GM19452 (cell line): Measurements from ENCODE around the gene SLC35F3.
A peak's percentile ranks its signal among the peaks of the same experiment; 100 is the strongest.

Source experiments
- ATAC-seq: cut with Tn5 transposase; IDR thresholded peaks from one replicate; pipeline ENCODE4 v1.9.1; 2021; ENCODE audit not compliant: unreplicated experiment

Gene SLC35F3

DNA sequence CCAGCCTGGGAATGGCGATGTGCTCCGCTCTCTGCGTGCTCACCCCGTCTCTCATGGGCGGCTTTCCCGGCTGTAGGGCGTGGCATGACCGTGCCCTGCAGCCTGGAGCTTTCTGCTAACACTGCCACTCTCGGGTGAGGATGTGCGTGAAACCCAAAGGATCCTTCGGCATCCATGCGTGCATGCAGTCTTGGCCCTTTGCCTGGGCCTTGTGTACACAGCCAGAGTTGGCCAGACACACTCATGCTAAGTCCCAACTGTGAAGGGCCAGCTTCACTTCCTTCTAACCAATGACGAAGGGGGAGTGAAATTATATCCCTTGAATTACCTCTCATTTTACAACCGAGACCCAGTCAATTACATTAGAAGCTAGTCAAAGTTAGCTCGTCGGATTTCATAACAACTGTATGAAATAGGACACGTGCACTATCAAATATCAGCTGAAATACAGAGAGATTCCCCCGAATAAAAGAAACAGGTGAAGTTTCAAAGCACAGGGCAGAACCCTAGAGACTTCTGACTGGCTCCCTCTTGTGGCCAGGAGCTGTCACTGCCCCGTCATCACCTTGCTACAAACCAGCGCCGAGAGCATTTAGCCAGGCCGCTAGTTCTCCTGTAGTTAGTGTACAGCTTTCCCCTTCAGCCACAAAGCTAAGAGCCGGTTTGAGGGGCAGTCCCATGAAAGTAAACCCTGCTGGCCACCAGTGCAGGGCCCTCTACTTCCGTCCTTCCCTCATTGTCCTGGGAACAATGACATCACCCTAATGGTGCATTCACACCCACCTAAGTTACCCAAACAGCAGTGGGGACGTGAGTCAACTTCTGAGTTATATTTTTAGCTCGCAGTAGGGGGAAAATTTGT is 405.4 kb downstream of the SLC35F3 start:
- peak; percentile 87 for ATAC-seq

DNA sequence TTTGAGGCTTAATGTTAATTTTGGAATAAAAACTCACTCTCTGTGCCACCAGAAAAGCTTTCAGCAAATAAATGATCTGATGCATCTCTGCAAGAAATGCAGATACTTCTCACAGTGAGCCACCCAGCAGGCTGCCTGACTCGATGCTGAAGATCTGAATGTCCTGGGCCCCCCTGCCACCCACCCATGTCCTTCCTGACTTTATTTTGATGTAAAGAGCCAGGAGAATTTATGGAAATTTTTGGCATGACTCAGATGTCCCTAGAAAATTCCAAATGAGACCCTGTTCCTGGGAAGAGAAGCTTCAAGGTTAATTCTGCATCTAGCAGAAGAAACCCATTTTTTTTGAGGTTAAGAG is 406.0 kb downstream of the SLC35F3 start:
- no peak for ATAC-seq

DNA sequence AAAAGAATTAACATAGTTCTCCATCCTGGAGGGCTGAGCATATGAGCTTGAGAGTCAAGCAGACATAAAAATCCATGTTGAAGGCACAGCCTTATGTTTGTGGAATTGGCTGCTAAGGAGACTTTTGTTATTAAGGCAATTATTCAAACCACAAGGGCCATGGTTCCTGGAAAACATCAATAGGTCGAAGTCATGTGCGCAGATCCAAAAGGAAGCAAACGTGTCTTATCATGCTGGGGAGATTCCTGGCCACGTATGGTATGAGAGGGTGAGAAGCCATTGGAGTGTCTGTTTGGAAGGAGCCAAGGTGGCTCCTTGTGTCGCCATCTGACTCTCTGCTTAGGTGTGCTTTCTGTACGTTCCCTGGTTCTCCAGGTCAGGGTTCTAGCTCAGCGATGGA is 406.9 kb downstream of the SLC35F3 start:
- no peak for ATAC-seq

DNA sequence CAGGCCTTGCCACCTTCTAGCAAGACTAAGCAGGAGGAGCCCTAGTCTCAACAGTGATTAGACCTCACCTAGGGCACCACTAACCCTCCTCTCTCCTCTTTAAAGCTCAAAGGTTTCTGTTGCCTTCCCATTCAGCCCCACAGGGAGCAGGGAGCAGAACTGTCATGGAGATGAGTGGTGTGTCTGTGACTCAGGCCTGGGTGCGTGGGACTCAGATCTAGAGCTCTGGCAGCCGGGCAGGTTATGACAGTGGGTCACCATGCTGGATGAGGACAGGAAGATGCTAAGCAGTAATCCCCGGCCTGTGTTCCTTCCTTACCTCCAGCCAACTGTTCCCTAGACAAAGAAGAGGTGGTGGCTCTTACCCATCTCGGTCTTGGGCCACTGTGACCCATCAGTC is 408.7 kb downstream of the SLC35F3 start:
- no peak for ATAC-seq

DNA sequence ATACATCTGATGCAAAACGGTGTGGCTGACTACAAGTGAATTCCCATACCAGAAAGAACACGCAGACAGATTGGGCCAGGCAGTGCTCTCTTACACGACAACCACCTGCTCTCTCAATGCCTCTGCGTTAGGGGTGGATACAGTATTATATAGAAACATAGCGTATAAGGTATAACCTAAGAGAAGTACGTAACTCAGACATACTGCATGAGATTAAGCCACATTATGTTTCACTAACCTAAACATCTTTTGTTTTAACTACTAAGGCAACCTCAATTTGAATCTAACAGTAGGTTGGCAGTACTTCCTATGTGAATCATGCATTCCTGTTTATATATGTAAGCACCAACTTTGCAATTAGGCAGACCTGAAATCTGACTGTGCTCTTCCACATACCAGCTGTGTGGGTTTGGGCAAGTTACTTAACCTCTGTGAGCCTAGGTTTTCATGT is 410.6 kb downstream of the SLC35F3 start:
- peak; percentile 57 for ATAC-seq

DNA sequence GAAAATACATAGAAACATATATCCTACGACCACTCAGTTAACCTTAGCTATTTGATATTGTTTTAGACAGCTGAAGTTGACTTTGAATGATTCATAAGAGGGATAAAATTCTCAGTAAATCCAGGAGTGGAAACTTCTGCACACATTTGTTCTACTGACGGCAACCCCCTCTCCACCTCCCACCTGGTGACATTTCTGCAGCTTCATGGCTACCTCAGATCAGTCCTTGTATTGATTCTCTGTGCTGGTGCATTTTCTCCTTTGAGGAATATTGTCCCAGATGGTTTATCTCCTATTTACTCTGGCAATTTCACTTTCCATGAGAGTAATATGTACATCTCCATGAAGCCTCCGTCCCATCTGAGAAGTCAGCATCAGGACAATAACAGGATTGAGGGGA is 411.1 kb downstream of the SLC35F3 start:
- no peak for ATAC-seq

DNA sequence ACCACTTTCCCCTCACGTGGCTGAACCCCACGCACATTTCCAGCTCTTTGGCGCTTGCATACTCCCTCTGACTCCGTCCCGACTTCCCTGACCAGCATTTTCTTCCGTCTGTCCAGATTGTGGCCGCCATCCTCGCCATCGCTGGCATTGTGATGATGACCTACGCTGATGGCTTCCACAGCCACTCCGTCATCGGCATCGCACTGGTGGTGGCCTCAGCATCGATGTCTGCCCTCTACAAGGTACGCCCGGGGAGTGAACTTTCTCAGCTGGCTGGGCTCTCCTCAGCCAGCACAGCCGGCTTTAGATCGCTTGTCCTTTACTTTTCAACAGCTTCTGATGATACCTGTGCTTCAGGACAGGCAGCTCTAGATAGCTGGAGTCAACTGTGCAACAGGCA is 412.0 kb downstream of the SLC35F3 start:
- ATAC-seq, result no peak

DNA sequence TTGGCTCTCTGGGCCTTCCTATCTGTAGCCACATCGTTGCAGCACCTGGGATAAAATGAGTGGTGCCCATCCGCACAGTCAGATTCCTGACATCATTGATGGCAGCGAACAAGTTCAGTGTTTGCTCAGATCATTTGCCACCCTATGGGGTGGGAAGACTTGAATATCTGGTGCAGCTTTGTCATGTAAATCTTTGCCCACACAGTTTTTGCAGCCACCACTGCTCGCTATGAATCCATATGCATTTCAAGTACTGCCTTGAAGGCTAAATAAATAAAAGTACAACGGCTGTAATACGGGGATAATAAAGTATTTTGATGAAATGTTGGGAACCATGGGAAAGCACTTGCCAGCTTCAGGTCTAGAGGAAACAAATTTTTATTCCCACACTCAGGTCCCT is 412.5 kb downstream of the SLC35F3 start:
- ATAC-seq, result no peak

DNA sequence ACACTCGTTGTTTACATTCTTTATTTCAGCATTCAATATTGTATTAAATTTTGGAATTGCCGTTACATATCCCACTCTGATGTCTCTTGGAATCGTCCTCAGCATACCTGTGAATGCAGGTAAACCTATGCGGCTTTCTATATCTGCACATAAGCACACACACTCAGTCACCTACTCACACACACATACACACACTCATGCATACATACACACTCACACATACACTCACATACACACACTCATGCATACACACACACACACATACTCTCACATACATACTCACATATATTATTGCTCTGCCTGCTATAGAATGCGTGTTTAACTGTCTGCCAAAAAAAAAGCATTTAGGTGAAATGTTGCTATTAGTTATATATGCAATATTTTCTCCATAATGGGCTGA is 415.6 kb downstream of the SLC35F3 start:
- no peak for ATAC-seq

DNA sequence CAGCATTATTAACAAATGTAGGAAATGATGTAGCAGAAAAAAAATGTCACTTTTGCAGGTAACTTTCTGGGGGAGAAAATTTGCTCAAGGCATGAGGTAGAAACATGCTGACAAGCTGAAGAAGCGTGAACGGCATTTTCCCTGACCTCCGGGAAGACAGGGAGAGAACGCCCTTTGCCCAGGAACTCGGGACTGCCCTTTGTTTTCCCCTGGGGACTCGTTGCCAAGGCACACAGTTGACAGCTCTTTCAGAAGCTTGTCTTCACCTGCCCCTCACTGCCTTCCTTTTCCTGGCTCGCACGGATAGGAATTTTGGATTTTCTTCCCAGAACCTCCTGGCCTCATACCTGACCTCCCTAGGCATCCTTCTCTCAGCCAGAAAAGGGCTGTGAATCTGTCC is 416.1 kb downstream of the SLC35F3 start:
- no peak for ATAC-seq

DNA sequence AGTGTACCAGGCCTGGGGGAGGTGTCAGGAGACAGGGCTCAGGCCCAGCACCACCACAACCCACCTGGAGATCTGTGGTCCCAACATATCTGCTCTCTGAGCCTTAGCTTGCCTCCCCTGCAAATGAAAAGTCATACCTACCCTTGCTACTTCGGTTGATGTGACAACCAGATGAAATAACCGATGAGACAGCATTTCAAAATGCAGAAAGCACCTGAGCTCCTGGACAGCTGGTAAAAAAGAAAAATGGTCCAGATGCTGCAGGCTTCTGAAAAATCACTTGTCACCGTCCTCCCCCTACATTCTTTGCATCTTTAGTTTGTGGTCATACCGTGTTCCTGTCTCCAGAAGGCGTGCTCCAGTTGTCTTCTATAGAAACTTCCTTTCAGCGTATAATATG is 416.8 kb downstream of the SLC35F3 start:
- ATAC-seq, result no peak

DNA sequence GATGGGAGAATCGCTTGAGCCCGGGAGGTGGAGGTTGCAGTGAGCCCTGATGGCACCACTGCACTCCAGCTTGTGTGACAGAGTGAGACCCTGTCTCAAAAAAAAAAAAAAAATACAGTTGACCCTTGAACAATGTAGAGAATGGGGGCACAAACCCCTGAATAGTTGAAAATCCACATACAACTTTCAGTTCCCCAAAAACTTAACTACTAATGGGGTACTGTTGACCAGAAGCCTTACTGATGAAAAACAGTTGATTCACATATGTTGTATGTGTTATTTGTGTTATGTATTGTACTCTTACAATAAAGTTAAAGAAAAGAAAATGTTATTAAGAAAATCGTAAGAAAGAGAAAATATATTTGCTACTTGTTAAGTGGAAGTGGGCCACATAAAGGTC is 417.6 kb downstream of the SLC35F3 start:
- no peak for ATAC-seq

DNA sequence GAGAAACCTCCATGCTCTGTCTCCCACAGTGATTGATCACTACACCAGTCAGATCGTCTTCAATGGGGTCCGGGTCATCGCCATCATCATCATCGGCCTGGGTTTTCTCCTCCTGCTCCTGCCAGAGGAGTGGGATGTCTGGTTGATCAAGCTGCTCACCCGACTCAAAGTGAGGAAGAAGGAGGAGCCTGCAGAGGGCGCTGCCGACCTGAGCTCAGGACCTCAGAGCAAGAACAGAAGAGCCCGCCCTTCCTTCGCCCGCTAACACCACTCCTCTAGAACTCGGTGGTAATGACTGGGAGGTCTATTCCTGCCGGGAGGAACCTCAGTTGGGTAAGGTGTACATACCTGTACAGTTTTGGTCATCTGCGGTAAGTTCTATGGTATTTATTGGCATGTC is 418.5 kb downstream of the SLC35F3 start:
- no peak for ATAC-seq

DNA sequence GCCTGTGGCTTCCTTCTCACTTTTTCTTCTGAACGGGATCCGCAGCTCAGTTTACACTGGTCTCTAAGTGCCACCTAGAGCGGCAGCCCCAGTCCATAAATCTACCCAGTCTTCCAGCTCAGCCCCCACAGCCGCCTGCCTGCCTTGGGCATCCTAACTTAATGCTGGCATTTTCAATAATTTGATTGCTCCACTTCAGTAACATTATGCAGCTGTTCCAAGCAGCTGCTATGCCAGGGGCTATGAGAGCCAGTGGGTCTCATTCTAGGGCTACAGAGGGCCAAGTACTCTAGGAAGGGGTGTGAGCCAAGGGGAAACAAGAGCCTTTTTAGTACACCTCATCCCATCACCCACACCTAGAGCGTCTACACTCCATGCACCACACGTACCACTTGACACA is 420.3 kb downstream of the SLC35F3 start:
- no peak for ATAC-seq

DNA sequence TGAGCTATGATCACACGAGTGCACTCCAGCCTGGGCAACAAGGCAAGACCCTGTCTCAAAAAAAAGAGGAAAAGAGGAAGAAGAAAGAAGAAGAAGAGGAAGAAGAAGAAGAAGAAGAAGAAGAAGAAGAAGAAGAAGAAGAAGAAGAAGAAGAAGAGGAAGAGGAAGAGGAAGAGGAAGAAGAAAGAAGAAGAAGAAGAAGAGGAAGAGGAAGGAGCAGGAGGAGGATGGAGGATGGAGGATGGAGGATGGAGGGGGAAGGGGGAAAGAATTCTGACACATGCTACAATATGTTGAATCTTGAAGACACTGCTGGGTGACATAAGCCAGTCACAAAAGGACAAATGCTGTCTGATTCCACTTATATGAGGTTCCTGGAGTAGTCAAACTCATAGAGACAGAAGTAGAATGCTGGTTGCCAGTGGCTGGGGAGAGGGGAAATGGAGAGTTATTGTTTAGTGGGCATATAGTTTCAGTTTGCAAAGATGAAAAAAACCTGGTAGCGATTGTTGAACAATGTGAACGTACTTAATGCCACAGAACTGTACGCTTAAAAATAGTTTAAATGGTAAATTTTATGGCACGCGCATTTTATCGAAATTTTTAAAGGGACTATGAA is 421.5 kb downstream of the SLC35F3 start:
- peak; percentile 23 for ATAC-seq

DNA sequence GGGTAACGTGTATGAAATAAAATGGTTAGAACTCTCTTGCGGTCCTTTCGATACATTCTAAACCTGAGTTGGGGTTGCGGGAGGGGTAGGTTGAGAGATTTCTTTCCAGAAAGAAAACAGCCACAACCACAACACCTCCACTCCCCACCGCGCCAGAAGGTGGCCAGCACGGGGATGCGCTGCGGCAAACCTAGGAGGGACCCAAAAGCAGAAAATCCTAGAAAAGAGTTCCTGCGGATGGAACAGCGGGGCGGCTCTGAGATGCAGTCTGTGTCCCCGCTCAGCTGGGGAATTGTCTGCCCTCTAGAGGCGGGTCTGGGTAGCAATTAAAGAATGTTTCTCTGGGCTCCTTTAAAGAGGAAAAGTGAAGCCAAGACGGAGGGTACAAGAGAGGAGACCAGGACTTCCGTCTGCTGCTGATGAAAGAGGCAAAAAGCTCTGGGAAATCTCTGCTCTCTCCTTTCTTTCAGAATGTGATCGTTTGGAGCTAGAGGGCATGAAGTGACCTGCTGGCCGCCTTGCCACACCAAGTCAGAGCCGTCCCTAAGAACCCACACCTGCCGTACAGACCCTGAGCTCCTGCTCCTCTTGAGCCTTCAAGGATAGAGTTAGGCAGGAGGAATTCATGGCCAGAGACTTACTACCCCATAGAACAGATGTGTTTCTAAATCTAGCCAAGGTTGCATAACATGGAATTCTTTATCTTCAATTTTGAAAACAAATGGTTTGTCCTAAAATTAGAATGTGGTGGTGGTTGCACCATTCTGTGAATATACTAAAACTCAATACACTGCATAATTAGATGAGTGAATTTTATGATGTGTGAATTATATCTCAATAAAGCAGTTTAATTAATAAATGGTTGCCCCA is 422.3 kb downstream of the SLC35F3 start:
- peak; percentile 82 for ATAC-seq

DNA sequence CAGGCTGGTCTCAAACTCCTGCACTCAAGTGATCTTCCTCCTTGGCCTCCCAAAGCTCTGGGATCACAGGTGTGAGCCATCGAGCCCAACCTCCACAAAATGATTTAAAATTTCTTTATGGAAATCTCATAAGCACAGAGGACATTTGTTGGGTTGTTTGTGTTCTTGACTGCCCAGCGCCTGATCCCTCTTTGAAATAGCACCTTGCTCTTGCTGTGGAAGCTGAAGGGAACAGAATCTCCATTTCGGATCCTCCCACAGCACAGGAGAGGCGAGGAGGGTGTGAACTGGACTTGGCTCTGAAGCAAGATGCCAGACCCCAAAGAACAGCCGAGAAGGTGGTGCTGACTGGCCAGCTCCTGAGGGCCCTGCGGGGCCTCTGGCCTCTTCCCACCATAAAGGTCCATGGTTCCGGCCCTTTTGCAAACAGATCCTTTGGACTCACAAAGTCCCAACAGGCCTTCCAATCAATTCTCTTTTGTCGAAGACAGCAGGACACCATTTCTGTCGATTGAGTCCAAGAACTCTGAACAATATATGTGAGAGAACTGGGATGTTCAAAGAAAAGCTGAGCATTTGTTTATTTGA is 423.2 kb downstream of the SLC35F3 start:
- ATAC-seq, result no peak

DNA sequence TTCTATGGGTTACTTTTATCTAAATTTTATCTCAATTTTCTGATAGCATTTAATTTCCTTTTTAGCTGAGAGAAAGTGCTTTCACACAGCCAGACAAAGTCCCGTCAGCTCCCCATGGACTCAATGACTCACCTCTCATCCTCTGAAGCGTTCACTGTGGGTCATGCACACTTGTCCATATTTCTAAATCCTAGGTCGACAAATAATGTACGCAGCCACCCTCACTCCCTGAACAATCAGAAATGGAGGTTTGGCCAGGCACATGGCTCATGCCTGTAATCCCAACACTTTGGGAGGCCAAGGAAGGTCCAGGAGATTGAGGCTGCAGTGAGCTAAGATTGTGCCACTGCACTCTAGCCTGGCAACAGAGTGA is 426.4 kb downstream of the SLC35F3 start:
- no peak for ATAC-seq

DNA sequence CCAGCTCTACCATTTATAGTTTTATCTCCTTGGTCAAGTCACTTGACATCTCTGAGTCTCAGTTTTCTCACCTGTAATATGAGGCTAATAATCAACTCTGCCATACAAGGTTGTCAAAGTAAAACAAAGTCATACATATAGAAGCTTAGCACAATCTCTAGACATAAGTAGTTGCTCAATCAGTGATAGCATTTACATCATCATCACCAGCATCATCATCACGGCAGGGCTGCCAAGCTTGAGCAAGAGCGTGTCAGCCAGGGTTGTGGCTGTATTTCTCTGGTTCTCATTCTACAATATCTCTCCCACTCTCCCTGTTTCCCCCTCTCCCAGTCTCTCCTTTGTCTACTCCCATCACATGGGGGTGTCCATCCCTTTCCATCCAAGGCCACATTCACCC is 427.0 kb downstream of the SLC35F3 start:
- no peak for ATAC-seq

DNA sequence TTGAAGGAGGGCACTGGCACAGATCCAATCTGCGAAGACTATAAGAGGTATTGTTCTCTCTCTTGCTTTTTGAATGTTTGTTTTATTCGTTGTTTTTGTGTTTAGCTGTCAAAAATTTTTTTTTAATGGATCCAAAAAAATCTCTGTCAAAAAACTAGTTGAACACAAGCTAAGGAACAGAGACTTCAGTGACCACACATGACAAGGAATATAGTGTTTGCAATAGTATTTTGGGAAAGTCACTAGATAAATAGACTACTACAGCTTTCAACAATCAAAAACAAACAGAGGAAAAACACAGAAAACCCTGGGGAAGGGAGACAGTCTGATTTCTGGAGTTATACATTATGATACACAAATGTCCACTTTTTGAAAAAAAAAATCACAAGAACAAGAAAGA is 431.9 kb downstream of the SLC35F3 start:
- ATAC-seq, result no peak

DNA sequence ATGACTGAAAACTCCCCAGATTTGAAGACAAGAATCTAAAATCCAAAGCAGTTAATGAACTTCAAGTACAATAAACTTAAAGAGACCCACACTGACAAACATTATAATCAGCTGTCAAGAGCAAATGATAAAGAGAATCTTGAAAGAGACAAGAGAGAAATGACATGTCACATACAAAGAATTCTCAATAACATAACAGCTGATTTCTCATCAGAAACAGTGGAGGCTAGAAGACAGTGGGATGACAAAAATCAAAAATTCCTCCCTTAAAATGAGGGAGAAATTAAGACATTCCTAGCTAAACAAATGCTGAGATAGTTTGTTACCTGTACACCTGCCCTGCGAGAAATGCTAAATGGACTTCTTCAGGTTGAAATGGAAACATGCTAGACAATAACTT is 432.8 kb downstream of the SLC35F3 start:
- ATAC-seq, result no peak
